GM21526 (cell line): ENCODE results near the gene TMEM198.

Experiments
- ATAC-seq: cut with Tn5 transposase; IDR thresholded peaks from one replicate; pipeline ENCODE4 v1.9.1; 2021; ENCODE audit warnings: moderate library complexity; ENCODE audit not compliant: unreplicated experiment, low FRiP score

The TMEM198 gene

DNA sequence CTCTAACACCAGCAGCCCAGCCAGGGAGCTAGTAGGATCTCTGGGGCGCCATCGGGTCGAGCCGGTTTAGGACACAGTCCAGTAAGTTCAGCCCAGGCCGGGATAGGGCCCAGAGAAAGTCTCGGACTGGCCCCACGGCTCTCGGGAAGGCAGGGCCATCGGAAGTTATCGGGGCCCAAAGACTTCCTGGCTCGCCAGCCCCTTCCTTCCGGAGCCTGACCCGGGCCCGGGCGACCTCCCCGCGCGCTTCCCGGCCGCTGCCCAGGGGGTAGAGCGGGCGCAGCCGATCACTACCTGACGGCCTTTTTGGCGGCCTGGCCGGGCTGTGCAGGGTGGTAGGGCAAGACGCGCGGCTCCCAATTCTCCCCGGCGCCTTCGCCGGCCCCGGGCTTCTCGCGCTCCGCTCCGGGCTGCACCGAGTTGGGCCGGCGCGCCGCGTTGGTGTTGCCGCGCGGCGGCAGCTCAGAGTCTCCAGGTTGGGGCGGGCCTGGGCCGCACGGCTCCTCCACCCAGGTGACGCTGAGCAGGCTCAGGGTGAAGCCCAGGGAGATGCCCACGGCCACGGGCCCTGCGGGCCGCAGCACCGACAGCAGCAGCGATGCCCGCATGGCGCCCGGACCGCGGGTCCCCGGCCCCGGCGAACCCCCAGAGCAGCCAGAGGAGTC is 765 bp upstream of the TMEM198 start:
- ATAC-seq: peak; percentile 24

DNA sequence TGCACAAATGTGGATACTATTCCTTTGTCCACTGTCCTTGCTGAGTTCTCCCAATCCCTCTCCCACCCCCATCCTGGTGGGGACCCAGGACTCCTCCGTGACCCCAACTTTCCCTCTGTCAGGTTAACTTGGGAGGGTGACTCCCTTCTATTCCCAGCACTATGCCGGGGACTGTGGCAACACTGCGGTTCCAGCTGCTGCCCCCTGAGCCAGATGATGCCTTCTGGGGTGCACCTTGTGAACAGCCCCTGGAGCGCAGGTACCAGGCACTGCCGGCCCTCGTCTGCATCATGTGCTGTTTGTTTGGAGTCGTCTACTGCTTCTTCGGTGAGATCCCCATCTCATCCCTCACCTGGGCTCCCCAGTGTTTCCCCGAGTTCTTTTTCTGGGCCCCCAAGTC is 739 bp downstream of the TMEM198 start:
- no peak for ATAC-seq

GRCh38 chr2:219545295-219545942 is 1.6 kb downstream of the TMEM198 start:
- no peak for ATAC-seq

GRCh38 chr2:219545943-219546352 is 2.1 kb downstream of the TMEM198 start:
- ATAC-seq: no peak

DNA sequence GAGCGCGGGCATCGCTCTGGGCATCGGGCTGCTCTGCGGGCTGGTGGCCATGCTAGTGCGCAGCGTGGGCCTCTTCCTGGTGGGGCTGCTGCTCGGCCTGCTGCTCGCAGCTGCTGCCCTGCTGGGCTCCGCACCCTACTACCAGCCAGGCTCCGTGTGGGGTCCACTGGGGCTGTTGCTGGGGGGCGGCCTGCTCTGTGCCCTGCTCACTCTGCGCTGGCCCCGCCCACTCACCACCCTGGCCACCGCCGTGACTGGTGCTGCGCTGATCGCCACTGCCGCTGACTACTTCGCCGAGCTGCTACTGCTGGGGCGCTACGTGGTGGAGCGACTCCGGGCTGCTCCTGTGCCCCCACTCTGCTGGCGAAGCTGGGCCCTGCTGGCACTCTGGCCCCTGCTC is 3.8 kb downstream of the TMEM198 start:
- no peak for ATAC-seq

DNA sequence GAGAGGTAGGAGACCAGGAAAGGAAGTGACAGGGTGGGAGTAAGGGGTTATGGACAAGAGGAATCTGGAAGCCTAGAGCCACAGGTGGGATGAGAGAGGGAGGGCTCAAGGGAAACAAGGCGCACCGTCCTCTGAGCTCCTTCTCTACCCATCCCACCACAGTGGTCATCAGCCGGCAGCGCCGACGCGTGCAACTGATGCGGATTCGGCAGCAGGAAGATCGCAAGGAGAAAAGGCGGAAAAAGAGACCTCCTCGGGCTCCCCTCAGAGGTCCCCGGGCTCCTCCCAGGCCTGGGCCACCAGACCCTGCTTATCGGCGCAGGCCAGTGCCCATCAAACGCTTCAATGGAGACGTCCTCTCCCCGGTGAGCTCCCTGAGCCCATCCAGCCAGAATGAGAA is 5.2 kb downstream of the TMEM198 start:
- ATAC-seq: no peak

DNA sequence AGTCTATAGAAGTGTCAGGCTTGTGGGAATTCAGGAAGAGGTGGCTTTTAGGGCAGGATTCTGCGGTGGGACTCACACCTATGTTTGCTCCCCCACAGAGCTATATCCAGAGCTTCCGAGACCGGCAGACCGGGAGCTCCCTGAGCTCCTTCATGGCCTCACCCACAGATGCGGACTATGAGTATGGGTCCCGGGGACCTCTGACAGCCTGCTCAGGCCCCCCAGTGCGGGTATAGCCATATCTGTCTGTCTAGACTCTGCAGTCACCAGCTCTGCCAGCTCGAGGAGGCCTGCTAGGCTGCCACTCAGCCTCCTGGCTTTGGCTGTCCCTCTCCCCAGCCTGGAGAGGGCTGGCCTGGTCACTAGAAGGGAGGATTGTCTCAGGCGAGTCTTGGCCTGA is 5.8 kb downstream of the TMEM198 start:
- no peak for ATAC-seq

DNA sequence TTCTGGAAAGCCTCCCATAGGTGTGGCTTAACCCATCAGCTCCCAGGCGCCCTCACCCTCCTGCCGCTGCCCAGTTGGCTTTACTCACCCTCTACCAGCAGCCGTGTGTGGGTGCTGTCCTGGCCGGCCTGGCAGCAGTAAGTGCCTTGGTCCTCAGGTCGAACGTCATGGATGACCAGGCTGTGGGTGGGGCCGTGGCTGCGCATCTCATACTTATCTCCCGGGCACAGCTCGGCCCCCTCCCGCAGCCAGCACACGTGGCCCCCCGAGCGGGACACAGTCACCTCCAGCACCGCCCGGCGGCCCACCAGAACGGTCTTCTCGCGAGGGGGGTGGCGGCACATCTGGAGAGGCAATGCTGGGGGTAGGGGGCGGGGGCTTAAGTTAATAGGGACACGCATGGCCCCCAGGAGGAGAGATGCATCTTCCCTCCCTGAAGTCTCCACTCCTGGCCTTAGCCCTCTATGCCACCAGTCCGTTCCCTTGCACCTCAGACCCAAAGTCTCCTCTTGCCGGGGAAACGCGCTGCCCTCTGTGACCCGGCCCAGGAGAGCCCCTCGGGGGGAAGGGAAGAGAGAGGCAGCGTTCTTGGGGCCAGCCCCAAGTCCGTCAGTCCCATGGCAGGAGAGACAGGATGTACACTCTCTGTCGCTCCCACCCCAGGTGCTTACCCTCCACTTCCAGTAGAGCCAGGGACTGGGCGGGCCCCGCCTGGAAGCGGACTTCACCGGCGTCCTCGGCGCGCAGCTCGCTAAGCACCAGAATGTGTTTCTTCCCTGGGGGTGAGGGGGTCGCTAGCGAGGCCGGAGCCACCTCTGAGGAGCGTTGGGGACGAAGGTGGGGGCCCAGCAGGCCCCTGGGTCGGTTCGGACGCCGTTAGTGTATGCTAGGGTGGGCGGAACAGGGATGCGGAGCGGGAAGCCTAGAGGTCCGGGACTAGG is 7.9 kb downstream of the TMEM198 start:
- ATAC-seq: no peak

- peak; percentile 88 for ATAC-seq
Measured at GRCh38 chr2:219552382-219553167, 8.7 kb downstream of the TMEM198 start.

DNA sequence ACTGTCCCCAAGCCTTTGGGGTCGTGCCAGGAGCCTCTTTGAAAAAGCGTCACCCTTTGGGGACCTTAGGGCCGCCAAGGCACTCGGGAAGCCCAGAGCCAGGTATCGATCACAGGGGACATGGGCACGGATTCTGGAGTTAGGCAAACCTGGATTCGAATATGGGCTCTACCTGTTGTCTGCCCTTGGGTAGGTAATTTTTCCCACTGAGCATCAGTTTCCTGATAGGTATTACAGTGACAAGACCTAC is 9.3 kb downstream of the TMEM198 start:
- ATAC-seq: no peak

- ATAC-seq: no peak
Measured at GRCh38 chr2:219553463-219553963, 9.7 kb downstream of the TMEM198 start.

GRCh38 chr2:219554350-219554749 is 10.5 kb downstream of the TMEM198 start:
- no peak for ATAC-seq

DNA sequence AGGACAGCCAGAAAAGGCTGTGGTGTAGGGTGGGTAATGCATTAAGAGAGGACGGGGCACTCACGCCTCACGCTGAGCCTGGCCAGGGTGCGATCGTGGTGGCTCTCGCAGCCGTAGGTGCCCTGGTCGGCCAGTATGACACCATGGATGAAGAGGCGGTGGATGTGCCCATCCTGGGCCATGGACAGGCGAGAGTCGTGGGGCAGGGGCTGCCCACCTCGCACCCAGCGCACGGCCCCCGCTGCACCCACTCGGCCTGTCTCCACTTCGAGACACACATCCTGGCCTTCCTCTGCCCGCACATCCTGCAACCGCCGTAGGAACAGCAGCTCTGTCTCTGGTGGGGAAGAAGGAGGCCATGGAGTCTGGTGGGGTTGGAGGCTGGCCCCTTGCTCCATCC is 12.1 kb downstream of the TMEM198 start:
- ATAC-seq: no peak

- no peak for ATAC-seq
Measured at GRCh38 chr2:219556413-219556812, 12.6 kb downstream of the TMEM198 start.

DNA sequence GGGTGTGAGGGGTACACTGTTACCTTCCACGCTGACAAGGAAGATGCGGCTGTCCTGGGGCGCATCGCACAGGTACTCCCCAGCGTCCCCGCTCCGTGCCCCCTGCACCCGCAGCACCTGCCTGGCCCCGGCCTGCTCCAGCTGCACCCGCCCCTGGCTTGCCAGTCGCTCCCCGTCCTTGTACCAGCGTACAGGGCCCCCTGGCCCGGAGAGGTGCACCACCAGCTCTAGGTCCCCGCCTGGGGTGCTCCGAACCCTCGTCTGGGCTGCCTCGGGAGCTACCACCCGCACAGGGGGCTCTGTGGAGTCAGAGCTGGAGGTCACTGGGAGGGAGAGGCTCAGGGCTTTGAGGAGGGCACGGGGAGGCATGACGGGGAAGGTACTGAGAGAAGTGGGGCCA is 13.5 kb downstream of the TMEM198 start:
- no peak for ATAC-seq

DNA sequence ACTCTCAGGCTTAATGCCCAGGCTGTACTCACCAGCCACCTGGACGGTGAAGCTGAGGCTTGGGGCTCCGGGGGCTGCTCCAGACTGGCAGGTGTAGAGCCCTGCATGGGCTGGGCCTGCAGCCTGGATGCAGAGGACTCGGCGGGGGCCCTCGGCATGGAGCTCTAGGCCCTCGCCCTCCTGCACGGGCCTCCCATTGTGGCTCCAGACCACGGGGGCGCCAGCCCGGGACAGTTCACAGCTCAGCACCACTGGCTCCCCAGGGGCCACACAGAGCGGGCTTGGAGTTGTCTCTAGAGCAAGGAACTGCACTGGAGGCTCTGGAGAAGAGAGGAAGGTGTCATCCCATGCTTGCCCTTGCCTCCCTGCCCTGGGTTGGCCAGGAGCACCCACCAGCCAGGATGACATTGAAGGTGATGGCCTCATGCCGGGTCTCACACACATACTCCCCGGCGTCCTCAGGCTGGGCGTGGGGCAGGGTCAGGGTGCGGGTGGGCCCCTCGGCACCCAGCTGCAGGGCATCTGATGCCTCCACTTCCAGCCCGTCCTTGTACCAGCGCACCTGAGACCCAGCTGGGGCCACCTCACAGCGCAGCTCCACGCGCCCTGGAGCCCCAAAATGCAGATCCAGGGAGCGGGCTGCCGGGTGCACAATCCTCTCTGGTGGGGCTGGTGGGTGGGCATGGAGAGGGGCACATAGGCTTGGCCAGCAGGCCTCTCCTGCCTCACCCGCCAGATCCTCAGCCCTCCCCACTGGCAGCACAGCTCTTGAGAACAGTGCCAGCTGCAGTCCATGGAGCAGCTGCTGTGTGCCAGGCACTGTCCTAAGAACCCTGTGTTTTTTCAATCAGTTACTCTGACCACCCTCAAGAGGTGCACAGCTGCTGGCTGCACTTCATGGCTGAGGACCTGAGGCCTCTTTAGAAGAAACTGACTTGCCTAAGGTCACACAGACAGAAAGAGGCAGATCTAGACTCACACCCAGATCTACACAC is 14.3 kb downstream of the TMEM198 start:
- no peak for ATAC-seq

DNA sequence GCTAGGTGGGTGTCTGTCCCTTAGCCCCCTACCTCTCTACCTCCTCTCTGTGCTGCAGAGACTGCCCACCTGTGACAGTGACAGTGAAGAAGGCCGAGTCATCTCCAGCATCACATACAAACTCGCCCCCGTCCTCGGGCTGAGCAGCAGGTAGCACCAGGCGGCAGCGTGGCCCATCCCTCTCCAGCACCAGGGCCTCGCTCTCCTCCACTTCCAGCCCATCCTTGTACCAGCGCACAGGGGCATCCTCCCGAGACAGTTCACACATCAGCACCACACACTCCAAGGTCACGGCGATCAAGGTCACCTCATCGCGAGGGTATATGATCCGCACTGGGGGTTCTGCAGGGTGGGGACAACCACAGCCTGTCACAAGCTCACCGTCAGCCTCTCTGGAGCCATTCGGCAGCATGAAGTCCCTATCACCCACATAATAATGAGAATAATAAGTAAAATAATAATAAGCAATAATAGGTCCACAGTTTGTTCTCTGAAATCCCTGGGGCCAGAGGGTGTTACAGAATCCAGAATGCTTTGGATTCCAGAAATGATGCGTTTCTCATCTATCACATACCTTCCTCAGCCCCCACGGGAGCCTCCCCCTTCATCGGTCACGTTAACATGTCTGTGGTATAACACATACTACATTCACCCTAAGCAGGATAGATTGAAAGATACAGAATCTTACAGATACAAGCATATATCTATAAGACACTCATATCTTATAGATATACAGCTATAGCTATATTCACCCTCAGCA is 15.5 kb downstream of the TMEM198 start:
- ATAC-seq: no peak

DNA sequence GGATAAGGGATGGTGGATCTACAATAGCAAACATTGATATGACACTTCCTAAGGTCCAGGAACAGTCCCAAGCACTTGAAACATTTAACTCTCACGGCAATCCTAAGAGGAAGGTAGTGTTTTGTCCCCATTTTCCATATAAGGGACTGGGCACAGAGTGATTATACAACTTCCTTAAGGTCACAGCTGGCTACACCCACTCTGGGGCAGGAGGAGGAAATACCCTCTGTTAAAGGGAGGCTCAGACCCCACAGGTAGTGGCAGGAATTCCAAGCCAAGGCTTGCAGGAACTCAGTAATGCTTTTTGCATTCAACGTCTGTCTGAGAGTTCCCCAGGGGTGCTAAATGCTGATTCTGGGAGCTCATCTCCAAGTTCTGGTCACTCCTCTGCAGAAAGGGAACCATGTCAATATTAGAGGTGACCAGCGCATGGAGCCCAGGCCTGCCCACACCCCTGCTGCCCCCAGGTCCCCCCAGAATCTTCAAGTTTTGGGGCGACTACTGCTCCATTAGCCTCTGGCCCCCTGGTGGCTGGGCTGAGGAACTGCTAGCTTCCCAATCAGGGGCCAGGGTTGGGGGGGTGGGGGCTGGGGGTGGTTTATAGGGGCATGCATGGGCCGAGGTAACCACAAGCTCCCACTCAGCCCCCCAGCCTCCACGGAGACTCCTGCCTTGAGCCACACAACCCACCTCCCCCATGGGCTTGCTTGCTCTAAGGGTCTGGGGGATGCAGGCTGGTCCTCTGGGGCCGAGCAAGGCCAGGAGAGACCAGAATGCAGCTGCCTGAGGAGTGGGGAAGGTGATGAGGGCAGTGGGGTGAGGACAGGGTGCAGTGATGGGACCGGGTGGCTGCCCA is 16.4 kb downstream of the TMEM198 start:
- no peak for ATAC-seq
